IPS DF 4.7 (cell line): ENCODE data around the gene MPEG1.

Experiments used
- DNase-seq: peaks from one replicate; pipeline ENCODE4 v3.0.0-alpha.2; 2013; ENCODE audit warnings: low spot score; ENCODE audit errors: extremely low read depth

Gene MPEG1

DNA sequence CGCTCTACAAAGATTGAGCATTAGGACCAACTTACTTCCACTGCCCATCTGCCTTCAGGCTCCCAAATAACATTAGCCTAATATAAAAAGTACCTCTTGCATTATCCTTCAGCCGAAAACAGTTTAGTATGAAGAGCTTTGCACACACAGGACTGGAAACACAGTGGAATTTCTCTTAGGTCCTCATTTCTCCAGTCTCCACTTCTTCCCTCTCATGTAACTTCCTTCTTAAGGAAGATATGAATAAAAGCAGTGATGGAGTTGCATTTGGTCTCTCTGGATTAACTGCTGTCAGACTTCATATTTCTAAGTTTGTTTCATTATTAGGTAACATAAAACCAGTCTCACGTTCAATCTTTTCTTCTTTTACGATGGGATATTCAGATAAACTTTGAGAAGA lies 5.6 kb upstream of the MPEG1 start:
- no peak for DNase-seq

DNA sequence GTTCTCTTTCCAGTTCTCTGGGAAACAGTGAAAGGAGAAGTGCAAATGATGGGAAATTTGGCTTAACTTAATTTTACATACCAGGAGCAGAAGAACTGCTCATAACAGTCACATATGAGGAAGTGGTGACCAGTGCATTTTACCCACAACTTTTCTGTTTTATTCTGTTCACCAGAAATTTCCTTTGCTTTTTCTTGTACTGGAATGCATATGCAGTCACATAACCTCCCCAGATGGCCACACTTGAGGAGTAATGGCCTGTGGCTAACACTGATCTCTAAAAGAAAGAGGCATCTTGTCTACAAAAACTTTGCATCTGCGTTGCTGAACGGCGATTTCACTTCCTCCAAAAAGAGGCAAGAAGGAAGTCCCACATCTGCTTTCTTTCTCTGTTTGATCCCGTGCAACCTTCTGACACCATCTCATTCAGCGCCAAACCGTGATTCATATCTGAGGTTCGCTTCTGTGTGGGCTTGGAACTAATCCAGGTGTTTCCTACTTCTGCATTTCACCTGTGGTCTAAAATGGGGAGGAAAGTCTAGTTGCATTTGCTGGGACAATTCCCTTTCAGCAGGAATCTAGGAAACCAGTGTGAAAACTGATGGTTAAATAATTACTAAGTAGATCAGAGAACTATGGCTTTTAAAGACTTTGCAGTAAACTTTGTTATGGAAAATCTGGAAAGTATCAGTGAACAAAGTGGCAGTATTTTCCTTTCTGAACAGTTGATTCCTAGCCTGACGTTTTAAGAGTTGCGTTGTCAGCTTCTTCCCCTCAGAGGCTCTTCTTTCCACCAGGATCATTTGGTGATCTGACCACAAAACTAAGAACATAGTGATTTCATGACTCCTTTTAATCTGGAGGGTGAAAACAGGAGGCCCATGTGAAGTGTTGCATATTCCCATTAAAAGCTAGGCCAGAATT lies 4.2 kb upstream of the MPEG1 start:
- no peak for DNase-seq

DNA sequence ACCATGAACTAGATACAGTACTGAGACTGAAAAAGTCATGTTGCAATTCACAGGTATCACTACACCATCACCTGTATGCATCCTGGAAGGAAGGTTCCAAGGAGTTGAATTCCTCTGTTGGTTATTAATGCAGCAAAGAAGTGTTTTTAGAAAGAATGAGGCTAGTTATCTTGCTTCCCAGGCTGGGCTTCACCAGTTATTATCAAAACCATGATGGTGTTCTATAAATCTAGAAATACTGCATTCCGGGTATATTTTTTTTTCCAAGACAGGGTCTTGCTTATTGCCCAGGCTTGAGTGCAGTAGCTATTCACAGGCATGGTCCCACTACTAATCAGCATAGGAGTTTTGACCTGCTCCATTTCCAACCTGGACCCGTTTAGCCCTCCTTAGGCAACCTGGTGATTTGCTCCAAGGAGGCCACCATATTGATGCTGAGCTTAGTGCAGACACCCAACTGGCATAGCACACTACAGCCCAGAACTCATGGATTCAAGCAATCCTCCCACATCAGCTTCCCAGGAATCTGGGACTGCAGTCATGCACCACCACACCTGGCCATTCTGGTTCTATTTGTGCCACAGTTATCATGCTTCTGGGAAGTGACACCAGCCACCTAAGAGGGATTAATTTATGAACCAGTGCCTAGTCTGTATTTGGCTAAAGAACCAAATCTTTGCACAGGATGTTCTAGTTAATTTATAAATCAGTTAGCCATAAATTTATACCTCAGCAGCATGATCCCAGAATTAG lies 1.6 kb upstream of the MPEG1 start:
- no peak for DNase-seq

DNA sequence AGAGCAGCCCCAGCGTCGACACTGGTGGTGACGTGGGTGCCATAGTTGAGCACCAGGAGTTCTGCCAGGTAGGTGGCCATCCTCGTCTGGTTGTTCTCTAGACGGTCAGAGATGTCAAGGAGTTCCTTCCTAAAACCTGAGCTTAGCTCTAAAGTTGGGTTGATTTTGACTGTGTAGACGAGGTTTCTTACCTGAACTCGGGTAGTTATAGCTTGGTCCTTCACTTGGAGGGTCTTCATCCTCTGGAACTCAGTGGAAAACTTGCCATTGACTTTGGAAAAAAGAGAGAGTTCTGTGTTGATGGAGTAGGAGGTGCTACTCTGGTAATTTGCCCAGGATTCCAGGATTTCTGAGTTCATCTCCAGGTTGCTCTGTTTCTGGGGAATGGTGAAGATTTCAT lies 505 bp downstream of the MPEG1 start:
- DNase-seq = no peak

DNA sequence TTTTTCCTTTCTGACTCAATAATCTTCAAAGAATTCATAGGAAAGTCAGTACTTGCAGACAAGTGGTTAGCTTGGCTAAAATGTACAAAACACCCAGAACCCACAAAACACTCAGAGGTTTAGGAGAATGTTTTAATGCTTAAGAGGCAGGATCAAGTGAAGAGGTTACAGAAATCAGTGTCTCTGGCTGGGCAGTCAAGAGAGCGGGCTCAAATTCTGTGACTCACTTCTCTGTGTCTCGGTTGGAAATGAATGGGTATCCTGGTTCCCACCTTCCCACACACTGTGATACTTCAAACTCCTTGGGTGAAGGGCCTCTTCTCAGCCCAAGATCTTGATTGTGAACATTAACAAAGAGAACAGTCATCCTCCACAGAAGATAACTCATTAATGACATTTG lies 3.8 kb downstream of the MPEG1 start:
- DNase-seq = no peak

DNA sequence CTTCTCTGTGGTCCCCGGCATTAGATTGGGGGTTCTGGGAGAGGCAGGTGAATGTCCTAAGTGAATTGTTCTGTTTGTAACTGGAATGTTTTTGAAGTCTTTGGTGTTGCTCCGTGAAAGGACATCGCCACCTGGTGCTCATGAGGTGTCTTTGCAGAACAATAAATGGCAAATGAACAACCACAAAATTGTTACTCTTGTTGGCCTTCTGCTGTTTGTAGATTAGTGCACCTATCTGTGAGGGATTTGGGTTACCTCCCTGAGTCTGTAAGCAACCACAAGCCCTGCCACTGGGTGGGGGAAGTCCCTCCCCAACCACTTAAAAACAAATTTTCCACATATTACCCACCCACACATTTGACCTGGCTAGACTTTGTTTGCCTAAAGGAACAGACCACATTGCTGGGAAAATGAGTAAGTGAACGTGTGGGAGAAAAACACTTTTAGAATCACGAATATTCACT lies 4.7 kb downstream of the MPEG1 start:
- no peak for DNase-seq

DNA sequence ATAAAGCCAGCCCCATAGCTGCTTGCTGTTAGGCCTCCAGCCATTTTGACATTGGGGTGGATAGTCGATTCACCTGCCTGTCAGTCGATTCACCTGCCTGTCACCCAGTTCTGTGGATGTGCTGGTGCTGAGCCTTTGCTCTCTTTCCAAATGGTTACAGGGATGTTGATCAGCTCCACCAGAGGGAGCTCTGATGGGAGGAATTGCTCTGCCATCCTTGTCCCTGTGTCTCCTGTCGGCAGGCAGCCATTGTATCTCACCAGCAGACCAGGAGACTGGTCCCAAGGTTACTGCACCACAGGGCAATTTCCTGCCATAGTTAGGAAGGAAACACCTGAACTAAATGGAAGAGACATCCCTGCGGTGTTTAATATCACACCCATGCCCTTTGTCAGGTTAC lies 6.1 kb downstream of the MPEG1 start:
- no peak for DNase-seq

DNA sequence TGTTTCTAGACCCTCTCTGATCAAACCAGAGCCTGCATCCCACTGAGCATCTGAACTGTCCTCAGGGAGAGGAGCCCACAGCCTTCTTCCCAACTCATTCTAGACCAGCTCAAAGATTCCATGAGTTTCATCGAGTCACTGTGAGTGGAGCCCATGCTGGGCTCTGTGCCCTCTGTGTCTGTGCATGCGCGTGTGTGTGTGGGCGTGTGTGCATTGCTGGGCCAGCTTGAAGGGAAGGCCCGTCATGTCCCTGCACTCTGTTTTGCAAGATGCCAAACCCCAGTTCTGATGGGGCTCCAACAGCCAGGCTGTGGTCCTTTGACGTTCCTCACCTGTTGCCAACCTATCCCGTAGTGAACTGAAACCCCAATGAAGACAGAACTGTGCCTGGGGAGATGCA lies 7.1 kb downstream of the MPEG1 start:
- no peak for DNase-seq

DNA sequence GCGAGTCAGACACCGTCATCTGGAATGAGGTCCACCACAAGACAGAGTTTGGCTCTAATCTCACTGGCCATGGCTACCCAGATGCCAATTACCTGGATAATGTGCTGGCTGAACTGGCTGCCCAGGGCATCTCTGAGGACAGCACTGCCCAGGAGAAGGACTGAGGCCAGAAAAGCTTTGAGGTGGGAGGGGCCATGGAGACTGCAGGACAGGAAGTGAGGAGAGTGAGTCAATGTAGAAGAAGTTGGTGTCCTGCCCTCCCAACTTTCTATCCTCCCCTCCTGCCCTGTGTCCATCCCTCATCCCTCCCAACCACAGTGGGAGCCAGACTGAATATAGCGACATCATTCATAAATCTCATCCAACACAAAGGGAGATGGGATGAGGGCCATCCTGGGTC lies 8.0 kb downstream of the MPEG1 start:
- no peak for DNase-seq

DNA sequence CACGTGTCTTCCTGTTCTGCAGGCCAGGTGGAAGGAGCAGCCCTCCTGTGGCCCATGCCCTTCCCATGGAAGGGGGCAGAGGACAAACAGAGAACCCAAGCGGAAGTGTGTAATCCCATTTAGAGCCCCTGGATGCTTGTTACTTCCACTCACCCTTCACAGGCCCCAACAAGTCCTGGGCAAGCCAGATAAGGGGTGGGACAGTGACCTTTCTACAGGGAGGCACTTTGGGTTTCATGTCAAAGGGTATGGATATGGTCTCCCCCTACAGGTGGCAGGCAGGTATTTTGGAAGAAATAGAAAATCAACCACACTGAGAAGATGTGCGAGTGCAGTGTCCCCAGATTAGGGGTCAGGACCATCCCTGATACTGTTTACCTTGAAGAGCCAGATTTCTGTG lies 11.4 kb downstream of the MPEG1 start:
- DNase-seq = no peak

DNA sequence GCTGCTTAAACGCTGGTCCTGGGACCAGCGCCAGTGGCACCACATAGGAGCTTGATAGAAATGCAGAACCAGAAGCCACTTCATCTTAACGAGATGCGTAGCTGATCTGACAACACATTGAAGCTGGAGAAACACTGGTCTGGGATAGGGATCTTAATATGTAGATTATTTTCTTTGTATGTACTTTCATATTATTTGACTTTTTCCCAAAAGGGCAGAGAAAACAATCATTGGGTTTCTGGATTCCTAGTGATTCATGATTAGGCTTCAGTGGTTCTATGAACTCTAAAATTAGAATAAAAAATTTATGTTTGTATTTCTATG lies 12.3 kb downstream of the MPEG1 start:
- DNase-seq = no peak

DNA sequence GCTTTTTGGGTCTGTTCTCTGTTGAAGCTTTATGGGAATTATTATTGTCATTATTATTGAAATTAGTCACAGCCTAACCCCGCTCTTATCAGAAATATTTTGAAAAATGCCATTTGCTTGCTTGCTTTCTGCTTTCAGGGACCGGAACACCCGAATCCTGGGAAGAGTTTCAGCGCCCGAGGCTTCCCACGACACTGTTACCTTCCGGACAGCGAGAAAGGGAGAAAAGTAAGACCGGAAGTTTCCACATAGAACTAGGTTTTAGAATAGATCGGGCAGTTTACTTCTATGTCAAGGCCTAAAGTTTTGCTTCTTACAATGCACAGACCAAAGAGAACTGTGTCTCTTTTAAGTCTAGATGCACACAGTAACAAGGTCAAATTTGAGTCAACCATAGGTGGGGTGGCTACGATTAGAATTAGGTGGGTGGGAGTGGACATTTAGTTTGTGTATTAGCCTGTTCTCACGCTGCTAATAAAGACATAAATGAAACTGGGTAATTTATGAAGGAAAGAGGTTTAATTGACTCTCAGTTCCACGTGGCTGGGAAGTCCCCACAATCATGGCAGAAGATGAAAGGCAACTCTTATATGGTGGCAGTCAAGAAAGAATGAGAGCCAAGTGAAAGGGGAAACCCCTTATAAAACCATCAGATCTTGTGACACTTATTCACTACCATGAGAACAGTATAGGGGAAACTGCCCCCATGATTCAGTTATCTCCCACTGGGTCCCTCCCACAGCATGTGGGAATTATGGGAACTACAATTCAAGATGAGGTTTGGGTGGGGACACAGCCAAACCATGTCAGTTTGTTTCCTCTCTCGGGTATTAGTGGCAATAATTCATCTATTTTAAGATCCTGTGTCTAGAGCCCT lies 12.9 kb downstream of the MPEG1 start:
- no peak for DNase-seq

DNA sequence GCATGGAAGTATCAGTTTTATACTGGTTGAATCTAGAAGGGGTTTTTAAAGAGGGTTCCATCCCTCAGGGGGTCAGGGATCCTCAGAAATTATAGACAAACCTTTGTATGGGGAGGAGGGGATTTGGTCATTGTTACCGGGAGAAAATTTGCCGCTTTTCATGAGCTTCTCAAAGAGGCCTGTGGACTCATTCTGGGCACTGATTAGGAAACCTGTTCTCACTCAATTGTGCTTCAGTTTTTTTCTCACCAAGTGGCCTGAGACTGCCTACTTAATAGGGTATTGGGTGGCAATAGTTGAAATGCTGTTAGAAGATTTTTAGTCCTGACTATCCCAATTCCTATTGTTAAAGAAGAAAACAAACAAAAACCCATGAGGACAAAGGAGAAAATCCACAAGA lies 14.0 kb downstream of the MPEG1 start:
- DNase-seq = no peak

DNA sequence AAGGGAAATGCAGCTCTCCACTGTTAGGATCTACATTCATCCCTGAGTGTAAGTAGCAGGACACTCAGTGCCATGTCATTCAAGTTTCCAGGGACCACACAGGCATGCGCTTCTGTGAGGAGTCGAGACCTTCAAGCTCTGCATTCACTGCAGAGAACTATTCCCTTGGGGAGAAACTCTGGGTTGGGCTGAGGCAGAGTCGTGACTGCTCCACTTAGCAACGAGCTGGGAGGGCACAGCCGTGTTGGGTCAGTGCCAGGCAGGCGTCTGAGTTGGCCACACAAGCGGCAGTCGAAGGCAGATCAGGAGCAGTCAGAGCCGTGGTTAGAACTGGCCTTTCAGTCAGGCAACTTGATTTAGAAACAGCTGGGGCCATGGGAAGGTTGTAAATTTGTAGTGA lies 14.7 kb downstream of the MPEG1 start:
- no peak for DNase-seq

DNA sequence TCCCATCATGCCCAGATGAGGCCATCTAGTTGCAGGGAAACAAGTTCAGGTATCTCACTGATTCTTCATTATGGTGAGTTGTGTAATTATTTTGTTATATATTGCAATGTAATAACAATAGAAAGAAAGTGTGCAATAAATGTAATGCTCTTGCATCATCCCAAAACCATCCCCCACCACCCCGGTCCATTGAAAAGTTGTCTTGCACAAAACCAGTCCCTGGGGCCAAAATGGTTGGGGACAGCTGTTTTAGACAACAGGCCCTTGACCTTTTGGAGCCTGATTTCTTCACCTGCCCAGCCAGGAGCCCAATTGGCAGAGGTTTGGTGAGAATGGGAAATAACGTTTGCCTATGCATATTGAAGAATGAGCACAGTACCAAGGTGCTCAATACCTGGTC lies 15.9 kb downstream of the MPEG1 start:
- DNase-seq = no peak

DNA sequence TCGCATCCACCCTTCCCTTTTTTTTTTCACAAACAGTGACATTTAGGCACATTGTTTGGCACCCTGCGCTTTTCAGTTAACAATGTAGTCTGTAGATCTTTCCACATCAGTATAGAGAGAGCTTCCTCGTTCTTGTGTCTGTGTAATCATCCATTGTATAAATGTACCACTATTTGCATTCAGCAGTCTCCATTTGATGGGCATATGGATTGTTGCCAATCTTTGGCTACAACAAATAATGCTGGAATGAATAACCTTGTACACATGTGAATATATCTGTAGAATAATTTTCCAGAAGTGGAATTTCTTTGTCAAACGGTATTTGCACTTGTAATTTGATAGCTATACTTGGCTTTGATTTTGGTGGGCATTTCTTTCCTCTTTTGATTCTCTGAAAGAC lies 17.1 kb downstream of the MPEG1 start:
- no peak for DNase-seq

DNA sequence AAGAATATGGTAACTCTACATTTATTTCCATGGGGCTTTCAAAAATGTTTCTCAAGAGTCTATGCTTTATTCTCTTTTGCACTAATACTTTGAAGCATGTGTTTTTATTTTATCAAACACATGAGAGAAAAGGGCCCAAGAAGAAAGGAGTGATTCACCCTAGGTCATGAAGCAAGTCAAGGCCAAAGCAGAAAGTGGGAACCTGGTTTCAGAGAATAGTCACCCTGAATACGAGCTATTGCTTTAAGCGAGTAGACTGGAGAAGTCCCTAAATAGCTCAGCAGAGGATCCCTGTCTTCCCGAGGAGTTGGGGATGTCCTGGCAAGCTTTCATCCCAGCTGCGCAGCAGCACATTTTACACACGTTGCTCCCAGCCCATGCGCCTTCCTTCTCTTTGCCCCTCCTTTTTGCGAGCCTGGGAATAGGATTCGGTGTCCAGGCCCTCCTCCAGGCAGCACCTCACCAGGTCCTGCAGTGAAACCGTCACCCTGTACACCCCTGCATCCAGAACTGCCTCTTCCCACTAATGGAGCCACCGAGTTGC lies 19.1 kb downstream of the MPEG1 start:
- DNase-seq = no peak

DNA sequence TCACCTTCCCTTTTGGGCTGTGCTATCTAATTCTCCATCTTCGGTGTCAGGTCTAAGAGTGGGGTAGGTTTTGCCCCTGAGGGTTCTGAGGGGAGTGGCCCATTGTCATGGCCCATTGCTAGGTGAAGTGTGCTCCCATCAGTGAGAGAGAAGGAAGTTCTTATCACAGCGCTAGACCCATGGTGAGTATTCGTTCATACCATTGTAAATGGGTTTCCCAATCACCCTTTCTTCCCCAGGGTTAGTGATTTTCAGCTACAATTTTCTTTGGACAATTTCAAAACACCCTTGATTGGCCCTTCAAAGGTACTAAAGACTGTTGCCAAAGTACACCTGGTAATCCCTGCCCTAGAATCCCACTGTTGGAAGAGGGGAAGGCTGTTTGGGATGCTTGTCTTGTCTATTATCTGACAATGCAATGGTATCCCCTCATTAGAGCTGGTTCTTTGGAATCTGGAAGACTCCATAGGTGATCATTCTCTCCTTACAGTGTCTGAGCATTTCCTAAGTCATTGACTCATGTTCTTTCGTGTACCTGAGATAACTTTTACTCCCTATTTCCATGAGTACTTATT lies 20.2 kb downstream of the MPEG1 start:
- no peak for DNase-seq

DNA sequence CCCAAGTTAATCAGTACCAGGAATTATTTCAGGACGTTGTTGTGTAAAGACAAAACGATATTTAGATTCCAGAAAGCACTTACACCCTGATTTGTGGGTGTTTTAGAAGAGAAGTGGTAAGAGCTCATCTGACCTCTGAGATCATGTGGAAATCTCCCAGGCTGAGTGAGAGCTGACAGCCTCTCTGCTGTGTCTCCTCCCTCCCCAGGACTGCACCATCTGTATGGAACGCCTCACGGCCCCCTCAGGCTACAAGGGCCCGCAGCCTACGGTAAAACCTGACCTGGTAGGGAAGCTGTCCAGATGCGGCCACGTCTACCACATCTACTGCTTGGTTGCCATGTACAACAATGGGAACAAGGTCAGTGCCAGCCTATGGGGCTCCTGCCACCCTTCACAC lies 20.8 kb downstream of the MPEG1 start:
- no peak for DNase-seq

DNA sequence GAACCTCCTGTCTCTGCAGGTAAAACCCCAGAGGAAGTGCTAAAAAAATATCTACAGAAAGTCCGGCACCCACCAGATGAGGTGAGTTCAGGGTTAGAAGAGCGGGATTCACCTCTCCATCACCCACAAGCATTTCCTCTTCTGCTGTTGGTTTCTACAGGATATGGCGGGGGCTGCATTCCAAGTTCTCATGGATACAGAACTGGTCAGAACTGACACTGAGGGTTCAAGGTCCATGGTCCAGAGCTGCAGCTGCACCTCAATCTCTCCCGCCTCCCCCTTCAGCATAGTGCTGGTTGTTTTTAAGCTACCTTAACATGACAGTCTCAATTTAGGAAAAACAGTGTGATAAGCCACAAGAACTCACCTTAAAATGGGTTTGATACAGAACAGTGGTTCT lies 21.6 kb downstream of the MPEG1 start:
- no peak for DNase-seq

DNA sequence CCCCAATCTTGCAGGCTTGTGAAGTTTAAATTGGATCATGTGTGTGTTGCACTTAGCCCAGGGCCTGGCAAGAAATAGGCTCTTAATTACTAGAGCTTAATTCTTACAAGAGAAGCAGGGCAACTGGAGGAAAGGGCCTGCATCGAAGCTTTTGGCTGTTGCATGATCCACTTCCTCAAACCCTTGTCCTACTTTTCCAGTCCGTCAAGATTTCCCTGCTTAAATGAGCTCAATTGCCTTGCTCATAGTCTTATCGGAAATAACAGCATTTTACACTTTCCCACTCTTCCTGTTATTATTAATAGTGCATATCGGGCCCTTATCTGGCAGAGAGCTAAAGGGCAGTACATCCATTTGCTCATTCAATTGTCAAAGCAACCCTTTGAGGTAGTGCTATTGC lies 22.7 kb downstream of the MPEG1 start:
- no peak for DNase-seq
